ENCODE data around the gene SCLY.

Gene SCLY

GRCh38 chr2:238119756-238120462, 59.1 kb downstream of the SCLY start:
- TF ChIP-seq CEBPB (IDR thresholded peaks at IDR 0.05) (no peak), NFIC (IDR thresholded peaks at IDR 0.05) (peak; percentile 41; the same call in 1 of the 2 replicates)

GRCh38 chr2:238120463-238121298, 59.9 kb downstream of the SCLY start:
- TF ChIP-seq NFIC (IDR thresholded peaks at IDR 0.05), result peak; percentile 5; the same call in 1 of the 2 replicates
- TF ChIP-seq TCF12 (IDR thresholded peaks at IDR 0.05; ENCODE audit: low read depth), result no peak
- TF ChIP-seq USF1 (IDR thresholded peaks at IDR 0.05), result no peak

- TF ChIP-seq TCF12 (IDR thresholded peaks at IDR 0.05; ENCODE audit: low read depth) (no peak), FOXM1 (IDR thresholded peaks at IDR 0.05; ENCODE audit: borderline replicate concordance, low read depth) (no peak), TEAD4 (IDR thresholded peaks at IDR 0.05) (no peak), EP300 (IDR thresholded peaks at IDR 0.05; ENCODE audit: borderline replicate concordance) (no peak), CEBPB (IDR thresholded peaks at IDR 0.05) (no peak), USF1 (IDR thresholded peaks at IDR 0.05) (no peak), ZBTB7A (IDR thresholded peaks at IDR 0.05; ENCODE audit: low read depth) (no peak), CREB1 (IDR thresholded peaks at IDR 0.05; ENCODE audit: low read depth) (no peak), MAX (IDR thresholded peaks at IDR 0.05) (no peak), EGR1 (IDR thresholded peaks at IDR 0.05) (no peak)
Observed at GRCh38 chr2:238121511-238122286, 60.9 kb downstream of the SCLY start.

GRCh38 chr2:238122287-238123217, 61.8 kb downstream of the SCLY start:
- TF ChIP-seq TAF1 (IDR thresholded peaks at IDR 0.05; ENCODE audit: low read depth), result no peak

- no peak for TF ChIP-seq RAD21 (IDR thresholded peaks at IDR 0.05; ENCODE audit: low read depth)
- TF ChIP-seq EP300 (IDR thresholded peaks at IDR 0.05; ENCODE audit: borderline replicate concordance), result no peak
- no peak for TF ChIP-seq TEAD4 (IDR thresholded peaks at IDR 0.05)
- TF ChIP-seq FOXM1 (IDR thresholded peaks at IDR 0.05; ENCODE audit: borderline replicate concordance, low read depth), result no peak
- no peak for TF ChIP-seq TAF1 (IDR thresholded peaks at IDR 0.05; ENCODE audit: low read depth)
- TF ChIP-seq MAX (IDR thresholded peaks at IDR 0.05), result no peak
- no peak for TF ChIP-seq REST (IDR thresholded peaks at IDR 0.05; ENCODE audit: low read depth)
- no peak for TF ChIP-seq ZBTB7A (IDR thresholded peaks at IDR 0.05; ENCODE audit: low read depth)
- no peak for TF ChIP-seq NFIC (IDR thresholded peaks at IDR 0.05)
- TF ChIP-seq USF1 (IDR thresholded peaks at IDR 0.05), result no peak
- TF ChIP-seq EGR1 (IDR thresholded peaks at IDR 0.05), result no peak
- TF ChIP-seq YY1 (IDR thresholded peaks at IDR 0.05; ENCODE audit: low read depth), result no peak
Observed at GRCh38 chr2:238123218-238123971, 62.6 kb downstream of the SCLY start.

GRCh38 chr2:238123991-238124470, 63.2 kb downstream of the SCLY start:
- no peak for TF ChIP-seq EP300 (IDR thresholded peaks at IDR 0.05; ENCODE audit: borderline replicate concordance)
- TF ChIP-seq REST (IDR thresholded peaks at IDR 0.05; ENCODE audit: low read depth), result no peak
- TF ChIP-seq CEBPB (IDR thresholded peaks at IDR 0.05), result no peak
